ENCODE results near the gene NAV2. TPM values are rescaled to one million over a fixed set of nuclear protein-coding genes. Genes with fewer than 3 reads are reported as not detected.
"Not testable (repeated sequence)": the region's sequence is repeated elsewhere in the genome, so short reads cannot be mapped to it uniquely, and the experiment has no call there.

The NAV2 gene
- polyA plus RNA-seq, 1 donor, result 89.1 TPM

DNA sequence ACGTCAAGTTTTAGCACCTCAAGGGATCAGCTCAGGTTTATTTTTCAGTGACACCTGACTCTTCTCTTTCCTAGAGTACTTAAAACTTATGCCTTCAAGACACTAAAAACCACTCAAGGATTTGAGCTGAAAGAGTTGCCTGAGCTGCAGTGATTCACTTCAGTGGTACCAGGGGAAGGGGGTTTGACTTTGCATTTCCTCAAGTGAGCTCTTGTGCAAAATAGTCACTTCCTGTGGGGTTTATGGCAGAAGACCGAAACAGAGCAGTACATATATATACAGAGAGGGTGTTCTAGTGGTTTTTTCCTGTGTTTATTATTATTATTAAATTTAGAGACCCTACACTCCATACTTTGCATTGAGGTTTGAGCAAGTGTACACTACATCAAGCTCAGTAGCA lies 386.9 kb downstream of the NAV2 start:
- DNase-seq, result no peak

DNA sequence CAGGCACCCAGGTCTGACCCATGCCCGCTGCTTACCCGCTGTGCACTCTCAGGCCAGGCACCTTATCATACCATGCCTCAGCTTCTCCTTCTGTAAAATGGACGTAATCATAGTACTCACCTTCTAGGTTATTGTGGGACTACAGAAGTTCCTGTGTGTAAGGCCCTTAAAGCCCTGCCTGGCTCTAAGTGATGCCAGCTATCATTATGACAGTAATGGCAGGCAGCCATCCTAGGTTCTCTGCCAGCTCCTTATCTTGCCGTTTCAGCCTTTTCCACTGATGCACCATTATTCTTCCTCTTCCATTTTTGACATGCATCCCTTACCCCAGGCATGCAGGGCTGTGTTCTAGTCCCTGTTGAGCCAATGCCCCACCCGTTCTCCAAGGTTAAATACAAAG lies 389.8 kb downstream of the NAV2 start:
- DNase-seq, result no peak

DNA sequence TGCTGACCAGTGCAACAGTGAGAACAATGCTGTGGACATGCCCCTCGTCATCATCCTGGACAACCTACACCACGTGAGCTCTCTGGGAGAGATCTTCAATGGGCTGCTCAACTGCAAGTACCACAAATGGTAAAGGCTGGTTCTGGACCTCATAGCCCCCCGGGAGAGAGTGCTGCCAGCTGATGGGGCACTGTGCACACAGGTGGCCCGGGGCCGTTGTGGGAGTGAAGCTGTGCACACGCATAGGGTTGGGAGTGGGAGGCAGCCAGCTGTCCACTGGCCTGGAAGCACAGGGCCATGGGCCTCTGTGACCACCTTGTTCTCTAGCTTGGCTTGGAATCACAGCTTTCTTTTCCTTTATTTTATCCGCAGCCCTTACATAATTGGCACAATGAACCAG lies 390.6 kb downstream of the NAV2 start:
- no peak for DNase-seq

DNA sequence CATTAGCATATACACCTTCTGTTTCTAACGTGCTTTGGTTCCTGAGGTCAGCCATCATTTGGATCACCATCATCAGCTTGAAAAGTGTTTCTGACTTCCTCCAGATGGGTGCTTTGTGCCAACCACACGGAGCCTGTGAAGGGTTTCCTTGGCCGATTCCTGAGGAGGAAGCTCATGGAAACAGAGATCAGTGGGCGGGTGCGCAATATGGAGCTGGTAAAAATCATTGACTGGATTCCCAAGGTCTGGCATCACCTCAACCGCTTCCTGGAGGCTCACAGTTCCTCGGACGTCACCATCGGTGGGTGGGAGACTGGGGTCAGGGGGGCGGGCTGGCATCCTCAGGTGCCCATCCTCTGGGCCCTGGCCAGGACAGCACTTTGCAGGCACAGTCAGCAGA lies 392.8 kb downstream of the NAV2 start:
- DNase-seq, result no peak

DNA sequence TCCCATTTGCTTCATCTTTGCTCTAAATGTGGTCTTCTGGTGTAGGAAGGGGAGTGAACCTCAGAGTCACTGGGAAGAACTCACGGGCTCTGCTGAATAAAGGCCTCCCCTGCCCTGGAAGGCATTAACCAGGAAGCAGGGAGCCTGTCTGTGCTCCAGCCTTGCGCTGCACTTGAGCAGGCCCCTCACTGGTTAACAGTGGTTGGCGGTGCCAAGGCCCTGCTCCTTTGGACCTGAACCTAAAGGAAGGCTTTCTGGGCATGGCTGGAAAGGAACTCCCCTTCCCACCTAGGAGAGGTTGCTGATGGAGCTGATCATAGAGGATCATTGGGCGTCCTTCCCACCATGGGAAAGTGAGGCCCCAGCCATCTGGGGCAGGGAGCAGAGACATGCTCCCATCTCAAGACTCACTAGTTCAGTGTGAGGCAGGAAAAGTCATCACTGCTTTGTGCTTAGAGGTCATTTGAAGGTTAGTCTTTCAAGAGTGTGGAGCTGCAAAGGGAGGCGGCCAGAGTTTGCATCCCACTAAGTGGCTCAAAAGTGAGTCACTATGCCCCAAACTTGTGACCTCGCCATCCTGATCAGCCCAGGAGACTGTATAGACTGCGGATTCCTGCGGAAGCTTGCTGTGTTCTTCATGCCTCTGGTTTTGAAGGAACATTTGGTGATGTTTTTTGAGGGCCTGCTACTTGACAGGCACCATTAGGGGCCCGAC lies 397.3 kb downstream of the NAV2 start:
- DNase-seq, result no peak

DNA sequence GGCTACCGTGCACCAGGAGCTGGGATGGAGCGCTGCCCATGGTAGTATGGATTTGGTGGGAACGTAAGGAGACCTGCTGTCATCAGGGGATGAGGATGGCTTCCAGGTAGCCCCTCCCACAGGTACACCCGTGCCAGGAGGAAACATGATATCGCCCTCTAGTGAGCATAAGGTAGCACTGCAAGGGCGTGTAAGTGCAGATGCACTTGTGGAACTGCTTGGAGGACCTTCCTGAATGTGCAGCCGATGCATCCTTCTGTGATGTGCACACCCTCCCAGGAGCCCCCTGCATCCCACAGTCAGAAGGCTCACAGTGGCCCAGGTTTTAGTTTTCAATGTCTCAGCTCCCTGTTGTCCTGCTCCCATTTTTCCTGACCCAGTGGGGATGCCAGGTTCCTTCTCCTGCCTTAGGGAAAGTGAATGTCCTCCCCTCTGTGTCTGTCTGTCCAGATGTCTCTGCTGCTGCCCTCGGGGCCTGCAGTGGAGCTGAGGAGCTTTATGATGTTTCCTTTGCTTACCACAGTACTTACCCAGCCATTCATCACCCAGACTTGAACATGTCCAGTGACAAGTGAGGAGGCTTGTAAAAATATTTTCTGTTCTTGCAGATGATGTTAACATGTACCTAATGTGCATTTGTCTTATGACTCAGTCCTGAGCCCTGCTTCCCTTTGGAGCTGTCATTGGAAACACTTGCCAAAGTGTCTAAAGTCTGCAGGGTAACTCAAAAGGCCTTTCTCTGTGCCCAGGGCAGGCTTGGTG lies 398.5 kb downstream of the NAV2 start:
- no peak for DNase-seq

DNA sequence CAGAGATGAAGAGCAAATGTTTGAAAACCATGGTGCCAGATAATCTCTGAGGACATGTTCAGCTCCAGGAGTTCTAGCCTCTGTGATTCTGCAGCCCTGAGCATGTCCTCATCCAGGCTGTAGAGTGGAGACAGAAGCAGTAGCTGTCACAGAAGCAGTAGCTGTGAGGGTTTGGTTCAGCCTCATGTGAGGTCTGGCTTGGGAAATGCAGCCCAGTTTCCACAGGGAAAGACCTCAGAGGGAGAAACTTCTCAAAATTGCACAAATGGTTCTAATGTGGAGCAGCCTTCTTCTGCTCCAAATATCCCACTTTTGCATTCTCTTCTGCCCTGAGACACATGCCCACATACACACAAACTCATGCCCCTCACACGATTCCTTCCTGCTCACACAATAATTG lies 399.2 kb downstream of the NAV2 start:
- DNase-seq, result no peak

DNA sequence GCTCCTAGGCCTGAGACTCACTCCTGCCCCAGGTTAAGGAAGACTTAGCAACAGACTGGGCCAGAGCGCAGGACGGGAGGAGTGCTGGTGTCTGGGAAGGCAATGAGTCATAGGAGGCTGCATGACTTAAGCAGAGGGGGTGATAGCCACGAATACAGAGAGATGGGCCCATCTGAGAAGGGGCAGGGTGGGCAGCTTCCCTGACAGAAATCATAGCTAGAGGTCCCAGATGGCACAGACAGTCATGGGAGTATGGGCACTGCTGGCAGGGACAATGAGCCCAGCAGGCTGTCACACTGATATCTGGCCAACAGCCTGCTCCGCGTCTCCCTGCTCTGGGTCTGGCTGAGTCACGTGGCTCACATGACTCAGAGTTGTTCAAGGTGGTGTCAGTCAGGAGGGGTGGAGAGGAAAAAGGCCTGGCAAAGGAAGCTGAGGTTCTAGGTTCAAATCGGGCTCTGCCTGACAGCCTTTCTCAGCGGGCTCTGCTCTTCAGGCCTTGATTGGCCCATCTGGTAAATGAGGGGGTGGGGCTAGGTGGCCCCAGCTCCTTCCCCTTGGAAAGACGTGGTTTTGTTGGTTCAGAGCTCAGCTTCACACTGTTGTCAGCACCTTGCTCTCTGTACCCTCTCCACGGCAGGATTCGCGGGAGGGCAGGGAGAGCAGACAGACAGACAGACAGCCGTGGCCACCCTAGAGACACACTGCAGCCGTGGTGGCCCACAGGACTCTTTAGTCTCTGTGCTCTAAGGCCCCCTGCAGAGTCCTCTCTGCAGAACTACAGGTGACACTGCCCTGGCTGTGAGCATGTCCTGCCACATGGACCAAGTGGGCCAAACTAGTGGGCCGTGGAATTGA lies 399.9 kb downstream of the NAV2 start:
- no peak for DNase-seq

DNA sequence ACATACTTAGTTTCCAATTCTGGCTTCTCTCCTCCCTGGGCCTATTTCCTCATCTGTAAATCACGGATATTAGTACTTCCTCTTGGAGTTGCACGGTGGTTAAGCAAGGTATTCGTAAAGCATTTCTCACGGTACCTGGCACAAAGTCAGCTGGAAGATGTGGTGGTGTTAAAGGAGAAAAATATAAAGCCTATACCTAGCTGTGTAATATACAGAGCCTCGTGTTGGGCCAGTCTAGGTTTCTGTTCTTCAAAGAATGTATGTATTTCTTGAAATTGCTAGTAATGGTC lies 400.5 kb downstream of the NAV2 start:
- DNase-seq, result no peak

DNA sequence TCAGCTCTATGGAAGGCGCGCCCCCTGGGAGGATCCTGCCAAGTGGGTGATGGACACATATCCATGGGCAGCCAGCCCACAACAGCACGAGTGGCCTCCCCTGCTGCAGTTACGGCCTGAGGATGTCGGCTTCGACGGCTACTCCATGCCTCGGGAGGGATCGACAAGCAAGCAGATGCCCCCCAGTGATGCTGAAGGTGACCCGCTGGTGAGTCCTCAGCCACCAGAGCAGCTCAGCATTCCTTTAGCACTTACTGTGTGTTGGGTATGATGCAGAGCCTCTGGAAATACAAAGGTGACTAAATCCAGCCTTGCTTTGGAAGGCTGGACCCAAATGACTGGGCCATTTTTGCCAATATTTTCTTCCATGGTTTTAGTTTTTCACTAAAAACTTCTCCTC lies 402.0 kb downstream of the NAV2 start:
- DNase-seq, result no peak

DNA sequence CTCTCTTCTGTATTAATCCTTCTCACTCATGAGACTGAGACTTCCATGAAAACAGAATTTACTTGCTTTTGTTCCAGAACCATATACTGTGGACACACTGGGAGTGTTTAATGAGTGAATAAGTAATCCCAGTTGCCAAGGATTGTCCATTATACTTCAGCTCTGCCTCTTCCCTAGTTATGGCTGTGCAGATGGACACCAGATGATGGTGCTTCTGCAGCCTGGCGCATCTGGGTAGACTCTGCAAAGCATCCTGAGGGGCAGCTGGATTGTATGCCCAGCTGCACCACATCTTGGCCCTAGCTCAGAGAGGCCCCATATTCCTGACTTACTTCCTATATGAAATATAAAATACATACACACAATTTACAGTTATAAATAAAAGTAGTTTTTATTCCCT lies 404.2 kb downstream of the NAV2 start:
- no peak for DNase-seq

DNA sequence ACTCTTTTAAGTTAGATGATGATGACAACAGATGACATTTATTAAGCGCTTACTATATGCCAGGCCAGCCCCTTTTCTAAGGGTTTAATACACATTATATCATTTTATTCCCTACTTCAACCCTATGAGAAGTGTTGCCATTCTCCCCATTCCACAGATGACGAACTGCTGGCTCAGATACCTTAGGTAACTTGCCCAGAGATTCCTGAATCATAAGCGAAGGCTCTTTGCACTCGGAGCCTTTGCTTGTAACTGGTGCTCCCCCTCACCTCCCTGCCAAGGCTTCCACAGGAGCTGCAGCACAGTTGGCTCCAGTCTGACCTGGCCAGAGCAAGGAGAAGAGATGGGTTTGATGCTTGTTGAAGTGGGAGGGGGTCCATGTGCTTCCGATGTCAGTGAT lies 404.7 kb downstream of the NAV2 start:
- no peak for DNase-seq

DNA sequence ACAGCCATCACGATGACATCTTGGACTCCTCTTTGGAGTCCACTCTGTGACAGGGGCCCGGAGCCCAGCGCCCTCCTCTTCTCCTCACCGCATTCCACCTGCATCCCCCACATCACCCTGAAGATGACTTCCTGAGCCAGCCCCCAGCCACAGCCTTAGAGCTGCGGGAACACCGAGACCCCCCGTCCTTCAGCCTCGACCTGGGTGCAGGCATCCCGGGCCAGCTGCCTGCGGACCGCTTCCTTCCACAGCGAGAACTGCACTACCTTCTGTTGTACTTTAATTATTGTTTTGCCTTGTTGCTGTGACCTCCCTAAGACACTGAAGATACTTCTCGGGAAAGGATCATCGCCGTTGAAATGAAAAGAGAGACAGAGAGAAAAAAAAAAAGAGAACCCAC lies 405.6 kb downstream of the NAV2 start:
- no peak for DNase-seq

DNA sequence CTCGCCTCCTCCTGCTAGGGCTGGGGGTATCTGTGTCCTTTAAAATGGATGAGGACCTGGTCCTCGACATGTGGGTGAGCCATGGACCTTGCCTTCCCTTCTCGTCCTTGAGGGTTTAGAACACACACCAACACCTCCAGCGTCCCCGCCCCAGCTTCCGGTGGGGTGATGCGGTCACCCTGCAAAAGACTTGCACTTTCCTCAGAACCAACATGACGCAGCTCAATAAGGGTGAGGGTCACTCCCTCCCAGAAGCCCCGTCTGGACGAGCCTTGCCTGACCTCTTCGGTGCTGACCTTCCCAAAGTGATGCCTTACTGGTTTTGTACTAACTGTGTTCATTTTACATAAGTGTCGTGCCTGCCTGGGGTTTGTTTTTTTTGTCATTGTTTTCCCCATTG lies 406.7 kb downstream of the NAV2 start:
- DNase-seq, result no peak

DNA sequence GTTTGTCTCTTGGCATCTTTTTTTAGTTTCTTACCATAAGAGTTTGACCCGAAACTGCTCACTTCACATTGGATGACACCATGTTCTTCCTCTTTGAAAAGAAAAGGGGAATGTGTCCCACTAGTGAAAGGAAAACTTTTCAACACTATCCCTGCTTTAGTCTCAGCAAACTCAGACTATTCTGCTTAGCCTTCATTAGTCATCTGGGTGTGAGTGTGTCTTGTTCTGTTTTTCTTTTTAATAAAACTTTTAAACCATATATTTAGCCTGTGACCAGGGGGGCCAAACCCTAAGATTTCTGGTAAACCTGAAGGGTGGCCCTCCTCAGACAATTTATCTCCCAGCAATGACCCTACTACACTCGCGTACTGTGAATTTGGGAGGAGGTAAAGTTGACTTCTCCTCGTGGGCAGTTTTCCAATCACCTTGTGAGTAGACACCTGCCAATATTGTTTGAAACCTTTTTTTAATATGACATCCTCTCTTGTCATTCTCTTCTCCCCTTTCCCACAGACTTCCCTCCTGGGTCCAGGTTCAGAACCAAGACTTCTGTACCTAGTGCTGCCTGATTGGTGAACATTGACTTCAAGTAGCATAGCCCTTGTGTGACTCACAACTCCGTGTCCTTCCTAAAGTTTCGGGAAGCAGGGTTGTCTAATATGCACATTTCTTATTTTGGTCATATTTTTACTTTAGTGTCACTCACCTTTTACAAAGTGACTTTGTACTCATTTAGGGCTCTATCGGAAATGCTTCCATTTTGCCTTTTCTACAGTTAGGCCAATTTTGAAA lies 407.7 kb downstream of the NAV2 start:
- DNase-seq, result no peak

DNA sequence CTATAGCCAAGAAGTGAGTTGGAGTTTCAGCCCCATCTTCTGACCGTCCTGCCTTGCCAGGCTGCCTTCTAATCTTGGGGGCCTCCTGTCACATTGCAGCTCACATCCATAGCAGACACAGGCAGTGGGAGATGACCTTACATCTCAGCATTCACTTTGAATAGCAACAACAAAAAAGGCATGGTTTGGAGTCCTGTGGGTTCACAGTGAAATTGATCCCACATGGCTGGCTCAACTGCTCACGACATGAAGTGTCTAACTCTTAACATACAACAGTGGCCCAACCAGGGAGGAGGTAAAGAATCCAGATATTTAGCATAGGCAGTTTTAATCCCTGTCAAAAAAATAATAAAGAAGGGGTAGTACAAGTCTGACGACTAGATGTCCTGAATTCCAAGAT lies 409.5 kb downstream of the NAV2 start:
- no peak for DNase-seq

DNA sequence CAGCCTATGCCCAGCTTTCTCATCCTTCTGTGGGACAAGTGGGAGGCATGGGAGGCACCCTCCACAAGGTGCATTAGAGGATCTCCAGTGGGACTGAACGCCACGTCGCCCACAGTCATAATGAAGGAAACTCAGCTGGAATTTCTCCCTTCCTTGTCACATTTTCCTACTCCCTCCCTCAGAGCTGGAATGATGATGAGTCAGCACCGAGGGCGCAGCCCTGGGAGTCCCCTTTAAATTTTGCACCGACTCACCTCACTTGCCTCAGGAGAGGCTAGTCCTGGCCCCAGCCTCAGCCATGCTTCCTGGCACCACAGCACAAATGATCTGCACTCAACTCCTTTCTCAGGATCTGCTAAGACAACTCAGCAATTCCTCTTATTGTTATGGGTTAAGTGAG lies 413.3 kb downstream of the NAV2 start:
- DNase-seq, result no peak

DNA sequence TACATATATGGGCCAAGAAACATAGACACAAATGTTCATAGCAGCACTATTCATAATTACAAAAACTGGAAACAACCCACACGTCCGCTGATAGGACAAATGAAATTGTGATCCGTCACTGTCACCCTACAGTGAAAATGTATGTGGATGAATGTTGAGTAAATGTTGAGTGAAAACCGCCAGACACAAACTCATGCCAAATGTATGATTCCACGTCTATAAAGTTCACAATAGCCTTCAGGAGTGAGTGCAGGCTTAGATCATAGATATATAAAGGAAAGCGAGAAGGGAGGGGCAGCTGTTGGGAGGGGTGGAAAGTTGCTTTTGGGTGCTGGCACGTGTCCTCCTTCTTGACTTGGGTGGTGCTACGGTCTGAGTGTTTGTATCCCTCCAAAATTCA lies 414.1 kb downstream of the NAV2 start:
- no peak for DNase-seq

DNA sequence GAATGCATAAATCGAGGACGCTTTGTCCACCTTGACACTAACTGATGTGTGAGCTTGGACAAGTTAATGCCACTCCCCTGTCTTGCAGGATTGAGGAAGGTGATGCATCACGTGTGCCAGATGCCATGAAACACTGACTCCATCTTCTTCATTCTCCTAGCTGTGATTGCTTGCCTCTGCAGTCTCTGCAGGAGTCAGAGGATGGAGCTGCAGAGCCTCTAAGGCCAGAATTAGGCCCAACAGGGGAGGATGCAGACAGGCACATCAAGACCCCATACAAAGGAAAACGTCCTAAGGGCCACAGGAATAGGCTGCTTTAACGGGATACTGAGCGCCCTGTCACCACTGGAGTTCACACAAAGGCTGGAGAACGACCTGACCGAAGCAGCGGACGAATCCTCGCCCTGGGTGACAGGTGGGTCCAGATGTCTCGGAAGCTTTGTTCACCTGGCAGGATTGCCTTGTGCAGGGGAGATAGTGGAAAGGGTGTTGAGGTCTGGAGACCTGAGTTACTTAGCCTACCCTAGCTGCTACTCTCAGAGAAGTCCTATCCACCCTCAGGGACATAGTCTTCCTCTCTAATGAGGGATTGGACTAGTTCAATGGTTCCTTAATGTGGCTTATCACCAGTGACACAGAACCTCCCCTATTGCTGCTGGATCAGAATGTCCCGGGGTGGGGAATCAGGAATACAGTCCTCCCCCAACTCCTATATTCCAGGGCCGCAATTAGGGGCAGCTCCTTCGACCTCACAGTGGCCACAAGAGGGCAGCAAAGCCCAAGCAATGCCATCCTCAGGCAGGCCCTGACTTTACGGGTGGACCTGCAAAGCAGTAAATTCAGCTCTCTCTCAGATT lies 415.3 kb downstream of the NAV2 start:
- DNase-seq, result peak; percentile 62

DNA sequence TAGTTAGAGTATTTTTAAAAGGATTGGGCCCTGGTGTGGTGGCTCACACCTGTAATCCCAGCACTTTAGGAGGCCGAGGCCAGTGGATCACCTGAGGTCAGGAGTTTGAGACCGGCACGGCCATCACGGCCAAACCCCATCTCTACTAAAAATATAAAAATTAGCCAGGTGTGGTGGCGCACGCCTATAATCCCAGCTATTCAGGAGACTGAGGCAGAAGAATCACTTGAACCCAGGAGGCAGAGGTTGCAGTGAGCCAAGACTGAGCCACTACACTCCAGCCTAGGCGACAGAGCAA lies 415.8 kb downstream of the NAV2 start:
- DNase-seq, result not testable (repeated sequence)

DNA sequence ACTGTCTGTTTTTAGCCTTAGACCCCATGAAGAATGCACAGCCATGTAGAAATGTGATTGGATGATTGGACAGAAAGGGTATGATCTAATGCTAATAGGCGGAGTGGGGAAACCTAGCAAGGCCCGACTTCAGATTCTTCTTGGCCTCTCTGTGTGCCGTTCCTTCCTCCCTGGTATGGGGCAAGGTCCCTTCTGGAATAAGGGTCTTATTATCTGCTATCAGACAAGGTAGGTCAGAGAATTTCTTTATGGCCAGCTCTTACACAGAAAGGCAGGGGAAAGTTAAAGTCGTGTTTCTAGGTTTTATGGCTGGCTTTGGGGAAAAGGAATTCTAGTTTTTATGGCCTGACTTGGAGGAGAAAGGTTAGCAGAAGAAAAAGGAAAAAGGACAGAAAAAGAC lies 417.0 kb downstream of the NAV2 start:
- DNase-seq, result no peak
